DND-41 (cell line): Measurements from ENCODE around the gene ACOT12.

Source experiments
- ATAC-seq: fragments of 200-7000 bp; cut with Tn5 transposase; 3 replicates; pipeline ENCODE4 v1.9.1; 2021; ENCODE audit warnings: low read depth; ENCODE audit not compliant: insufficient read depth
- DNase-seq: peaks from one replicate; pipeline ENCODE4 v3.0.0-alpha.2; 2020
- H2AFZ ChIP-seq: 2 replicates; pipeline ENCODE4 v1.6.0; 2012; ENCODE audit warnings: low read depth, low read length
- H3K27ac ChIP-seq: 2 replicates; pipeline ENCODE4 v1.5.1; 2012; ENCODE audit warnings: low read length, inconsistent platforms
- H3K27me3 ChIP-seq: fragments of 200-600 bp; sonication (generic); 2 replicates; pipeline ENCODE4 v1.6.0; 2012; ENCODE audit warnings: low read length, mild to moderate bottlenecking, inconsistent platforms; ENCODE audit not compliant: insufficient read depth, poor library complexity
- H3K36me3 ChIP-seq: 2 replicates; pipeline ENCODE4 v1.5.1; 2012; ENCODE audit warnings: low read length, inconsistent platforms; ENCODE audit not compliant: insufficient read depth
- H3K4me1 ChIP-seq: 2 replicates; pipeline ENCODE4 v1.5.1; 2012; ENCODE audit warnings: mild to moderate bottlenecking, low read length; ENCODE audit not compliant: insufficient read depth
- H3K4me2 ChIP-seq: 2 replicates; pipeline ENCODE4 v1.6.0; 2012; ENCODE audit warnings: mild to moderate bottlenecking, moderate library complexity, low read length, inconsistent platforms; ENCODE audit not compliant: insufficient read depth
- H3K4me3 ChIP-seq, 2 experiments: fragments of 200-600 bp in 1 of 2; shearing (Covaris generic) in 1 of 2; 2 replicates each; pipeline ENCODE4 v1.5.1; 2012 to 2016; ENCODE audit warnings: inconsistent platforms in 2 of 2, low read length in 2 of 2, mild to moderate bottlenecking in 2 of 2, low read depth in 1 of 2, moderate library complexity in 1 of 2
- H3K79me2 ChIP-seq: 2 replicates; pipeline ENCODE4 v1.6.0; 2012; ENCODE audit warnings: low read length, inconsistent platforms; ENCODE audit not compliant: insufficient read depth
- H3K9ac ChIP-seq: 2 replicates; pipeline ENCODE4 v1.6.0; 2012; ENCODE audit warnings: low read depth, mild to moderate bottlenecking, inconsistent platforms, low read length, moderate library complexity
- H3K9me3 ChIP-seq: 2 replicates; pipeline ENCODE4 v1.5.1; 2012; ENCODE audit warnings: low read length, moderate library complexity, mild to moderate bottlenecking, inconsistent platforms; ENCODE audit not compliant: insufficient read depth, severe bottlenecking
- H4K20me1 ChIP-seq: 2 replicates; pipeline ENCODE4 v1.6.0; 2012; ENCODE audit warnings: low read length; ENCODE audit not compliant: insufficient read depth
- EZH2 ChIP-seq: IDR thresholded peaks from 3 replicates; pipeline ENCODE4 v1.6.1; 2012; ENCODE audit warnings: borderline replicate concordance, low read depth, mild to moderate bottlenecking, moderate library complexity, low read length, inconsistent platforms; ENCODE audit not compliant: severe bottlenecking
- TF ChIP-seq, protein P1 (sequence below): IDR thresholded peaks from 2 replicates; pipeline ENCODE4 v1.5.1; 2012; ENCODE audit warnings: borderline replicate concordance, low read length, moderate library complexity, mild to moderate bottlenecking; ENCODE audit not compliant: poor library complexity, severe bottlenecking; ENCODE audit errors: extremely low read depth

ACOT12 gene

GRCh38 chr5:81302596-81302995 lies 91.3 kb downstream of the ACOT12 start:
- peak overlapping the region; percentile 0; the same call in 1 of the 2 replicates for H3K27ac ChIP-seq
- no peak for DNase-seq
- H3K27me3 ChIP-seq, result no peaks in the 10 kb centered on the region
- H3K9ac ChIP-seq, result peak overlapping the region; percentile 94
- peak overlapping the region; percentile 65 to 85; a peak in 3 of 4 replicates for H3K4me3 ChIP-seq
- no peaks in the 10 kb centered on the region for H4K20me1 ChIP-seq
- peaks cover 61% of the 10 kb centered on the region for H3K79me2 ChIP-seq
- no peak for TF ChIP-seq EZH2
- TF ChIP-seq, protein P1, sequence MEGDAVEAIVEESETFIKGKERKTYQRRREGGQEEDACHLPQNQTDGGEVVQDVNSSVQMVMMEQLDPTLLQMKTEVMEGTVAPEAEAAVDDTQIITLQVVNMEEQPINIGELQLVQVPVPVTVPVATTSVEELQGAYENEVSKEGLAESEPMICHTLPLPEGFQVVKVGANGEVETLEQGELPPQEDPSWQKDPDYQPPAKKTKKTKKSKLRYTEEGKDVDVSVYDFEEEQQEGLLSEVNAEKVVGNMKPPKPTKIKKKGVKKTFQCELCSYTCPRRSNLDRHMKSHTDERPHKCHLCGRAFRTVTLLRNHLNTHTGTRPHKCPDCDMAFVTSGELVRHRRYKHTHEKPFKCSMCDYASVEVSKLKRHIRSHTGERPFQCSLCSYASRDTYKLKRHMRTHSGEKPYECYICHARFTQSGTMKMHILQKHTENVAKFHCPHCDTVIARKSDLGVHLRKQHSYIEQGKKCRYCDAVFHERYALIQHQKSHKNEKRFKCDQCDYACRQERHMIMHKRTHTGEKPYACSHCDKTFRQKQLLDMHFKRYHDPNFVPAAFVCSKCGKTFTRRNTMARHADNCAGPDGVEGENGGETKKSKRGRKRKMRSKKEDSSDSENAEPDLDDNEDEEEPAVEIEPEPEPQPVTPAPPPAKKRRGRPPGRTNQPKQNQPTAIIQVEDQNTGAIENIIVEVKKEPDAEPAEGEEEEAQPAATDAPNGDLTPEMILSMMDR, result no peak
- no peaks in the 10 kb centered on the region for H3K9me3 ChIP-seq
- ATAC-seq, result no peak
- peaks cover 12% of the 10 kb centered on the region for H3K36me3 ChIP-seq
- H2AFZ ChIP-seq, result no peak overlapping the region
- peak overlapping the region; percentile 65 for H3K4me2 ChIP-seq
- peaks cover 44% of the 10 kb centered on the region for H3K4me1 ChIP-seq

- H3K27ac ChIP-seq, result peak within 1 kb of the TSS; percentile 94
- DNase-seq (peak; percentile 93), ATAC-seq (peak; percentile 94)
- H4K20me1 ChIP-seq, result no peaks in the 10 kb centered on the region
- H3K9me3 ChIP-seq, result no peaks in the 10 kb centered on the region
- H3K4me1 ChIP-seq, result peaks cover 44% of the 10 kb centered on the region
- peak within 1 kb of the TSS; percentile 99 for H2AFZ ChIP-seq
- H3K9ac ChIP-seq, result peak within 1 kb of the TSS; percentile 94
- no peak for TF ChIP-seq EZH2
- TF ChIP-seq, protein P1, result peak; percentile 47
- peaks cover 12% of the 10 kb centered on the region for H3K36me3 ChIP-seq
- peak within 1 kb of the TSS; percentile 65 for H3K4me2 ChIP-seq
- peaks cover 64% of the 10 kb centered on the region for H3K79me2 ChIP-seq
- H3K4me3 ChIP-seq, result peak within 1 kb of the TSS; percentile 65 to 85
- H3K27me3 ChIP-seq, result no peaks in the 10 kb centered on the region
These were observed 92.5 kb downstream of the ACOT12 start, which contains the start of gene ZCCHC9 for GRCh38 chr5:81301271-81302015. Gene ZCCHC9, plus strand, starts transcription at chr5:81301587. Its CDS starts 3,171 bp downstream, at chr5:81304758.

DNA sequence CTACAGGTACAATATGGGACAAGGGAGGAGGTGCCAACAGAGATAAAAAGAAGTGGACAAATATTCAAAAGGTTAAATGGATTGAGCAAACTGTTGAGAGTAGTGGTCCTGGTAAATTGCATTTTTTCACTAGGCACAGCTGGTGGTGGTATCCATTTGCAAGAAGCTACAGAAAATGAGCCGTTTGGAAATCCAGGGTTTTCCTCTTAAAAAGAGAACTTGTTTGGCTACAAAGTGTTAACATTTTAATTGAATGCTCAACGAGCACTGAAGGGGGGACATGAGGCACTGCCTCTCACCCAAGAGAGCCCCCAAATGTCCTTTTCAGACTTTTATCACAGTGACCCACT lies 93.0 kb downstream of the ACOT12 start:
- Histone ChIP-seq H3K4me1 (peaks cover 44% of the 10 kb centered on the region), H3K4me2 (peak overlapping the region; percentile 65), H3K4me3 (peak overlapping the region; percentile 65 to 85), H2AFZ (peak overlapping the region; percentile 99), H3K9ac (peak overlapping the region; percentile 94), H3K36me3 (peaks cover 12% of the 10 kb centered on the region), H3K79me2 (peaks cover 64% of the 10 kb centered on the region), H3K9me3 (no peaks in the 10 kb centered on the region), H3K27ac (peak overlapping the region; percentile 94), H3K27me3 (no peaks in the 10 kb centered on the region), H4K20me1 (no peaks in the 10 kb centered on the region)
- DNase-seq (no peak), ATAC-seq (no peak)
- TF ChIP-seq, protein P1, result no peak
- no peak for TF ChIP-seq EZH2
